ENCODE measurements around the gene RFX7.
"Not testable (repeated sequence)": the region's sequence is repeated elsewhere in the genome, so short reads cannot be mapped to it uniquely, and the experiment has no call there.

Gene RFX7

GRCh38 chr15:56243163-56244037 lies at the start of gene RFX7:
Gene RFX7, minus strand, starts transcription at chr15:56243879. Its CDS starts 594 bp downstream, at chr15:56243285.
- DNase-seq = peak; percentile 51 to 57

- no peak for DNase-seq
These were observed 49.1 kb upstream of the RFX7 start for GRCh38 chr15:56292546-56293316.

- no peak for DNase-seq
These were observed 48.1 kb upstream of the RFX7 start for GRCh38 chr15:56291741-56292140.

GRCh38 chr15:56286213-56286612 lies 42.5 kb upstream of the RFX7 start:
- DNase-seq = no peak

- no peak for DNase-seq
These were observed 37.5 kb upstream of the RFX7 start for GRCh38 chr15:56281145-56281544.

GRCh38 chr15:56273724-56274123 lies 30.0 kb upstream of the RFX7 start:
- no peak for DNase-seq

GRCh38 chr15:56272454-56272853 lies 28.8 kb upstream of the RFX7 start:
- peak; percentile 6 to 9 for DNase-seq

- DNase-seq = not testable (repeated sequence)
These were observed 22.8 kb upstream of the RFX7 start for GRCh38 chr15:56266465-56266864.

- DNase-seq = no peak
These were observed 18.3 kb upstream of the RFX7 start for GRCh38 chr15:56261854-56262509.

- DNase-seq = not testable (repeated sequence)
These were observed 13.6 kb upstream of the RFX7 start for GRCh38 chr15:56257306-56257705.

GRCh38 chr15:56254265-56254664 lies 10.6 kb upstream of the RFX7 start:
- DNase-seq = no peak

- DNase-seq = no peak
These were observed 8.7 kb upstream of the RFX7 start for GRCh38 chr15:56252386-56252785.

GRCh38 chr15:56251315-56252095 lies 7.8 kb upstream of the RFX7 start:
- DNase-seq = no peak

- DNase-seq = no peak
These were observed 6.9 kb upstream of the RFX7 start for GRCh38 chr15:56250626-56251025.

GRCh38 chr15:56249092-56249491 lies 5.4 kb upstream of the RFX7 start:
- peak in 1 of 2 donors; percentile 14 for DNase-seq

GRCh38 chr15:56248311-56248992 lies 4.8 kb upstream of the RFX7 start:
- no peak for DNase-seq

GRCh38 chr15:56247266-56247665 lies 3.6 kb upstream of the RFX7 start:
- no peak for DNase-seq

GRCh38 chr15:56245871-56246814 lies 2.5 kb upstream of the RFX7 start:
- DNase-seq = peak; percentile 79 to 96

GRCh38 chr15:56244811-56245576 lies 1.3 kb upstream of the RFX7 start:
- DNase-seq = no peak
